Endothelial cell of umbilical vein (primary cell): ENCODE results near the gene TYSND1. TPM values are rescaled to one million over a fixed set of nuclear protein-coding genes. Genes with fewer than 3 reads are reported as not detected.

Experiments
- BruUV-seq: library from RNA; stranded (reverse); fragments of 400-500 nt; replicated peaks from 2 replicates; lab custom pipeline; 2021; lab: Mats Ljungman, UMichigan
- CTCF ChIA-PET: fragments of 300-600, 350-600 bp; sonication (Branson Sonifier 250); formaldehyde crosslinking; loops from one replicate; lab custom pipeline; 2021; ENCODE audit warnings: antibody characterized with exemption, inconsistent platforms; lab: Charles Lee
- POLR2A ChIA-PET: fragments of 300-600, 350-600 bp; sonication (Branson Sonifier 250); formaldehyde crosslinking; loops from one replicate; lab custom pipeline; 2021; ENCODE audit warnings: antibody characterized with exemption, inconsistent platforms; lab: Charles Lee
- DNase-seq: peaks from one replicate; pipeline ENCODE4 v3.0.0-alpha.2; 2011; ENCODE audit warnings: low read depth, low spot score
- FAIRE-seq: peaks from 2 replicates; lab custom pipeline; 2011; peaks lifted over from hg19 to GRCh38; lab: Jason Lieb, UNC
- H2AFZ ChIP-seq: 2 replicates; pipeline ENCODE4 v1.6.0; 2012; ENCODE audit warnings: low read depth, low read length, control low read depth, inconsistent platforms
- H3K27ac ChIP-seq: 2 replicates; pipeline ENCODE4 v1.5.1; 2011; ENCODE audit warnings: low read depth, mild to moderate bottlenecking, control low read depth, low read length, moderate library complexity; ENCODE audit not compliant: insufficient read depth
- H3K27me3 ChIP-seq, 2 experiments: 2 replicates each; pipeline versions ENCODE4 v1.6.0 to v1.6.1; 2011; ENCODE audit warnings: low read length in 2 of 2, mixed read lengths in 1 of 2; ENCODE audit not compliant: control insufficient read depth in 2 of 2, insufficient read depth in 2 of 2
- H3K36me3 ChIP-seq, 2 experiments: 2 replicates in 1 of 2; 3 replicates in 1 of 2; pipeline ENCODE4 v1.5.1; 2011; ENCODE audit warnings: low read length in 2 of 2, mild to moderate bottlenecking in 1 of 2, moderate library complexity in 1 of 2; ENCODE audit not compliant: control insufficient read depth in 2 of 2, insufficient read depth in 2 of 2; ENCODE audit errors: extremely low read depth in 1 of 2
- H3K4me1 ChIP-seq: 3 replicates; pipeline ENCODE4 v1.5.1; 2011; ENCODE audit warnings: mild to moderate bottlenecking, low read length; ENCODE audit not compliant: control insufficient read depth, insufficient read depth; ENCODE audit errors: extremely low read depth
- H3K4me2 ChIP-seq: 2 replicates; pipeline ENCODE4 v1.6.1; 2011; ENCODE audit warnings: low read length, control low read depth, mixed read lengths; ENCODE audit not compliant: insufficient read depth
- H3K4me3 ChIP-seq, 3 experiments: fragments of 200-600 bp in 1 of 3; sonication (generic), shearing (Covaris generic) in 1 of 3; replicated peaks in 1 of 3; 2 replicates each; pipeline ENCODE4 v1.5.1; 2011 to 2016; ENCODE audit warnings: control low read depth in 3 of 3, low read length in 3 of 3, mild to moderate bottlenecking in 2 of 3, inconsistent platforms in 1 of 3, low read depth in 1 of 3, moderate library complexity in 1 of 3; ENCODE audit not compliant: insufficient read depth in 1 of 3
- H3K79me2 ChIP-seq: 2 replicates; pipeline ENCODE4 v1.6.0; 2012; ENCODE audit warnings: low read length, inconsistent platforms; ENCODE audit not compliant: control insufficient read depth, insufficient read depth
- H3K9ac ChIP-seq: replicated peaks from 2 replicates; pipeline ENCODE3; 2011; ENCODE audit warnings: low read length, control low read depth; ENCODE audit not compliant: insufficient read depth; ENCODE audit errors: extremely low read depth
- H3K9me1 ChIP-seq: replicated peaks from 3 replicates; pipeline ENCODE4 v1.6.0; 2011; ENCODE audit warnings: mild to moderate bottlenecking, low read length; ENCODE audit not compliant: control insufficient read depth, insufficient read depth; ENCODE audit errors: extremely low read depth
- H3K9me3 ChIP-seq: replicated peaks from 2 replicates; pipeline ENCODE4 v1.5.1; 2012; ENCODE audit warnings: low read length, inconsistent platforms; ENCODE audit not compliant: control insufficient read depth, insufficient read depth
- H4K20me1 ChIP-seq: replicated peaks from 2 replicates; pipeline ENCODE3; 2011; ENCODE audit warnings: mild to moderate bottlenecking, low read length; ENCODE audit not compliant: control insufficient read depth, insufficient read depth; ENCODE audit errors: extremely low read depth
- FOS ChIP-seq: IDR thresholded peaks from 2 replicates; pipeline ENCODE4 v1.6.1; 2011; ENCODE audit warnings: mild to moderate bottlenecking, low read length, moderate library complexity, borderline replicate concordance; ENCODE audit not compliant: insufficient read depth
- GATA2 ChIP-seq: IDR thresholded peaks from 2 replicates; pipeline ENCODE4 v1.7.0; 2011; ENCODE audit warnings: low read depth, mild to moderate bottlenecking, moderate library complexity, mixed read lengths, low read length; ENCODE audit not compliant: insufficient read length, insufficient read depth
- JUN ChIP-seq: IDR thresholded peaks from 2 replicates; pipeline ENCODE4 v1.6.1; 2011; ENCODE audit warnings: borderline replicate concordance, low read depth; ENCODE audit not compliant: insufficient read length, insufficient read depth
- MYC ChIP-seq: IDR thresholded peaks from one replicate; pipeline ENCODE4 v1.6.1; 2011; ENCODE audit warnings: mild to moderate bottlenecking, low read depth, low read length
- POLR2AphosphoS5 ChIP-seq: IDR thresholded peaks from 2 replicates; pipeline ENCODE4 v1.6.1; 2012; ENCODE audit warnings: low read depth, mild to moderate bottlenecking, control low read depth, low read length, moderate library complexity; ENCODE audit not compliant: insufficient read depth
- dilution Hi-C: fragments of 300-500 bp; cut with MboI; formaldehyde crosslinking; loops from one replicate; pipeline ENCODE4 v1.15.0; 2019; ENCODE audit warnings: low sequenced_read_pairs; ENCODE audit not compliant: extremely low pct_ligation_motif_present
- intact Hi-C: fragments of 100-400 bp; cut with micrococcal nuclease; formaldehyde crosslinking; loops from one replicate; pipeline ENCODE4 v1.10.0; 2022
- polyA plus RNA-seq, 4 experiments: library from polyadenylated mRNA; depleted of rRNA in 3 of 4; stranded (reverse) in 3 of 4; unstranded in 1 of 4; fragments of >200 nt; gene quantifications; 2 replicates each; pipeline versions ENCODE4 v1.2.1 to v1.2.3, GENCODE V29; 2011 to 2012; ENCODE audit warnings: missing spikeins in 1 of 4
- total RNA-seq: library from RNA; stranded (reverse); gene quantifications from 2 replicates; pipeline ENCODE4 v1.2.3, GENCODE V29; 2021
- TF ChIP-seq, protein P1 (sequence below), 2 donors: IDR thresholded peaks; 1 replicate in 1 of 2; 2 replicates in 1 of 2; pipeline ENCODE4 v1.5.1; 2011; ENCODE audit warnings: low read length in 2 of 2, mild to moderate bottlenecking in 2 of 2, moderate library complexity in 2 of 2, control low read depth in 1 of 2, inconsistent platforms in 1 of 2, low read depth in 1 of 2; ENCODE audit not compliant: insufficient read depth in 1 of 2; ENCODE audit errors: extremely low read depth in 1 of 2
- TF ChIP-seq, protein P2 (sequence below): IDR thresholded peaks from 2 replicates; pipeline ENCODE4 v1.6.1; 2011; ENCODE audit not compliant: insufficient read depth, insufficient read length

Gene TYSND1
- total and polyA plus RNA-seq, 2 donors (not counting 3 experiments of a cell fraction or from before 2014, with no cell fraction given), result 5.1 to 7.8 TPM

- peaks cover 5% of the 10 kb centered on the region for H4K20me1 ChIP-seq
- no peak overlapping the region for H2AFZ ChIP-seq
- H3K4me2 ChIP-seq, result no peak overlapping the region
- intact Hi-C loops (no loop called here), dilution Hi-C loops (no loop called here)
- no peak overlapping the region for H3K4me3 ChIP-seq
- no peak overlapping the region for H3K27ac ChIP-seq
- peaks cover 73% of the 10 kb centered on the region for H3K79me2 ChIP-seq
- TF ChIP-seq, protein P1, sequence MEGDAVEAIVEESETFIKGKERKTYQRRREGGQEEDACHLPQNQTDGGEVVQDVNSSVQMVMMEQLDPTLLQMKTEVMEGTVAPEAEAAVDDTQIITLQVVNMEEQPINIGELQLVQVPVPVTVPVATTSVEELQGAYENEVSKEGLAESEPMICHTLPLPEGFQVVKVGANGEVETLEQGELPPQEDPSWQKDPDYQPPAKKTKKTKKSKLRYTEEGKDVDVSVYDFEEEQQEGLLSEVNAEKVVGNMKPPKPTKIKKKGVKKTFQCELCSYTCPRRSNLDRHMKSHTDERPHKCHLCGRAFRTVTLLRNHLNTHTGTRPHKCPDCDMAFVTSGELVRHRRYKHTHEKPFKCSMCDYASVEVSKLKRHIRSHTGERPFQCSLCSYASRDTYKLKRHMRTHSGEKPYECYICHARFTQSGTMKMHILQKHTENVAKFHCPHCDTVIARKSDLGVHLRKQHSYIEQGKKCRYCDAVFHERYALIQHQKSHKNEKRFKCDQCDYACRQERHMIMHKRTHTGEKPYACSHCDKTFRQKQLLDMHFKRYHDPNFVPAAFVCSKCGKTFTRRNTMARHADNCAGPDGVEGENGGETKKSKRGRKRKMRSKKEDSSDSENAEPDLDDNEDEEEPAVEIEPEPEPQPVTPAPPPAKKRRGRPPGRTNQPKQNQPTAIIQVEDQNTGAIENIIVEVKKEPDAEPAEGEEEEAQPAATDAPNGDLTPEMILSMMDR (IDR thresholded peaks at IDR 0.05; ENCODE audit: extremely low read depth in 1 of 2, insufficient read depth in 1 of 2, low read depth in 1 of 2, low read length in 2 of 2), result no peak
- no peak for TF ChIP-seq GATA2
- no peak for TF ChIP-seq POLR2AphosphoS5
- TF ChIP-seq MYC, result no peak
- no peak for TF ChIP-seq FOS
- TF ChIP-seq, protein P2, sequence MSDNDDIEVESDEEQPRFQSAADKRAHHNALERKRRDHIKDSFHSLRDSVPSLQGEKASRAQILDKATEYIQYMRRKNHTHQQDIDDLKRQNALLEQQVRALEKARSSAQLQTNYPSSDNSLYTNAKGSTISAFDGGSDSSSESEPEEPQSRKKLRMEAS, result no peak
- TF ChIP-seq JUN, result no peak
- no peaks in the 10 kb centered on the region for H3K9me3 ChIP-seq
- ChIA-PET POLR2A (interaction anchor here (0.6 kb wide), 1 partner anchor 34 kb away, joined by 4 read pairs; no protein-coding TSS in a partner anchor), CTCF (interaction anchor here (1.5 kb wide), 1 partner anchor 16 kb away, joined by 4 read pairs; the partner anchor contains the start of gene TYSND1)
- no peaks in the 10 kb centered on the region for H3K4me1 ChIP-seq
- H3K27me3 ChIP-seq, result no peaks in the 10 kb centered on the region
- FAIRE-seq (no peak), DNase-seq (no peak)
- H3K9me1 ChIP-seq, result no peaks in the 10 kb centered on the region
- no peak overlapping the region for H3K9ac ChIP-seq
- H3K36me3 ChIP-seq, result peaks cover 1 to 22% of the 10 kb centered on the region in 2 experiments
- no TSS peak for BruUV-seq
Measured at GRCh38 chr10:70162892-70163201, 16.3 kb upstream of the TYSND1 start.
